Measurements from ENCODE around the gene DYNLL2. TPM values are rescaled to one million over a fixed set of nuclear protein-coding genes. Genes with fewer than 3 reads are reported as not detected.

DYNLL2 gene
- total RNA-seq, 4 donors from 2014 or later = 14.6 to 22.4 (median 16.5) TPM

GRCh38 chr17:58046239-58047094 is 36.8 kb upstream of the DYNLL2 start:
- Histone ChIP-seq H3K27ac (no peak overlapping the region), H3K27me3 (no peaks in the 10 kb centered on the region), H3K4me1 (no peaks in the 10 kb centered on the region), H3K9me3 (no peaks in the 10 kb centered on the region), H3K4me3 (no peak overlapping the region), H3K36me3 (no peaks in the 10 kb centered on the region)
- 48% methylated on average over 13 of the region's 18 CpGs for WGBS
- DNase-seq (ENCODE audit: low spot score in 2 of 2) = no peak
- no peak for TF ChIP-seq POLR2AphosphoS5 (IDR thresholded peaks at IDR 0.05)
- TF ChIP-seq EP300 (IDR thresholded peaks at IDR 0.05) = no peak
- TF ChIP-seq, protein P1, sequence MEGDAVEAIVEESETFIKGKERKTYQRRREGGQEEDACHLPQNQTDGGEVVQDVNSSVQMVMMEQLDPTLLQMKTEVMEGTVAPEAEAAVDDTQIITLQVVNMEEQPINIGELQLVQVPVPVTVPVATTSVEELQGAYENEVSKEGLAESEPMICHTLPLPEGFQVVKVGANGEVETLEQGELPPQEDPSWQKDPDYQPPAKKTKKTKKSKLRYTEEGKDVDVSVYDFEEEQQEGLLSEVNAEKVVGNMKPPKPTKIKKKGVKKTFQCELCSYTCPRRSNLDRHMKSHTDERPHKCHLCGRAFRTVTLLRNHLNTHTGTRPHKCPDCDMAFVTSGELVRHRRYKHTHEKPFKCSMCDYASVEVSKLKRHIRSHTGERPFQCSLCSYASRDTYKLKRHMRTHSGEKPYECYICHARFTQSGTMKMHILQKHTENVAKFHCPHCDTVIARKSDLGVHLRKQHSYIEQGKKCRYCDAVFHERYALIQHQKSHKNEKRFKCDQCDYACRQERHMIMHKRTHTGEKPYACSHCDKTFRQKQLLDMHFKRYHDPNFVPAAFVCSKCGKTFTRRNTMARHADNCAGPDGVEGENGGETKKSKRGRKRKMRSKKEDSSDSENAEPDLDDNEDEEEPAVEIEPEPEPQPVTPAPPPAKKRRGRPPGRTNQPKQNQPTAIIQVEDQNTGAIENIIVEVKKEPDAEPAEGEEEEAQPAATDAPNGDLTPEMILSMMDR (IDR thresholded peaks at IDR 0.05) = no peak
- TF ChIP-seq POLR2A (IDR thresholded peaks at IDR 0.05) = no peak

GRCh38 chr17:58047376-58048150 is 35.7 kb upstream of the DYNLL2 start:
- no peaks in the 10 kb centered on the region for H3K4me1 ChIP-seq
- no peaks in the 10 kb centered on the region for H3K36me3 ChIP-seq
- TF ChIP-seq, protein P1 (IDR thresholded peaks at IDR 0.05) = no peak
- TF ChIP-seq POLR2A (IDR thresholded peaks at IDR 0.05) = no peak
- no peak for TF ChIP-seq POLR2AphosphoS5 (IDR thresholded peaks at IDR 0.05)
- no peak for TF ChIP-seq EP300 (IDR thresholded peaks at IDR 0.05)
- H3K27ac ChIP-seq = no peak overlapping the region
- no peak for DNase-seq (ENCODE audit: low spot score in 2 of 2)
- WGBS = 78% methylated on average over 4 of the region's 4 CpGs
- H3K4me3 ChIP-seq = no peak overlapping the region
- no peaks in the 10 kb centered on the region for H3K27me3 ChIP-seq
- H3K9me3 ChIP-seq = no peaks in the 10 kb centered on the region

GRCh38 chr17:58049533-58049932 is 33.7 kb upstream of the DYNLL2 start:
- WGBS = 86% methylated on average over 4 of the region's 4 CpGs
- H3K27me3 ChIP-seq = no peaks in the 10 kb centered on the region

GRCh38 chr17:58050966-58051365 is 32.3 kb upstream of the DYNLL2 start:
- Histone ChIP-seq H3K27ac (no peak overlapping the region), H3K27me3 (no peaks in the 10 kb centered on the region), H3K36me3 (no peaks in the 10 kb centered on the region), H3K4me1 (no peaks in the 10 kb centered on the region), H3K9me3 (no peaks in the 10 kb centered on the region), H3K4me3 (no peak overlapping the region)
- WGBS = 96% methylated on average over 2 of the region's 2 CpGs
- TF ChIP-seq EP300 (IDR thresholded peaks at IDR 0.05) = no peak
- no peak for TF ChIP-seq POLR2A (IDR thresholded peaks at IDR 0.05)
- TF ChIP-seq, protein P1 (IDR thresholded peaks at IDR 0.05) = no peak
- TF ChIP-seq POLR2AphosphoS5 (IDR thresholded peaks at IDR 0.05) = no peak
- DNase-seq (ENCODE audit: low spot score in 2 of 2) = no peak

More at GRCh38 chr17:58049533-58049932, 33.7 kb upstream of the DYNLL2 start:
- Histone ChIP-seq H3K27ac (no peak overlapping the region), H3K4me3 (no peak overlapping the region), H3K36me3 (no peaks in the 10 kb centered on the region), H3K4me1 (no peaks in the 10 kb centered on the region), H3K9me3 (no peaks in the 10 kb centered on the region)
- no peak for TF ChIP-seq EP300 (IDR thresholded peaks at IDR 0.05)
- no peak for TF ChIP-seq POLR2A (IDR thresholded peaks at IDR 0.05)
- TF ChIP-seq, protein P1 (IDR thresholded peaks at IDR 0.05) = no peak
- no peak for TF ChIP-seq POLR2AphosphoS5 (IDR thresholded peaks at IDR 0.05)
- DNase-seq (ENCODE audit: low spot score in 2 of 2) = no peak

DNA sequence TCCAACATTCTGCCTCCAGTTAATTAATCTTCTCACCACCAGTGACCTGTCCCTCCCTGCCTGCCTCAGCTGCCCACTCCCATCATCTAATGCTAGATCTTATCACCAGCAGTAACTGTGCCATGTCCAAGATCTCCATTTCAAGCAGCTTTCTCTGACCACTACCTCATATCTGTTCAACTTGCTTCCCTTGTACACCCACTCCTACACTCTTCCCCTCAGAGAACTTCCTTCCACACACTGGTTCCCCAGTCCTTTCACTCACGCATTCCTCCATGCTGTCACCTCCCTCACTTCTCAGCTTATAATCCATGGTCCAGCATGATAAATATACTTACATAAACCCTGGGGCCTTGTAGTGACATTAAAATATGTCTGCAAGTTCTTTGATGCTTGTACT is 31.8 kb upstream of the DYNLL2 start:
- Histone ChIP-seq H3K4me3 (no peak overlapping the region), H3K4me1 (no peaks in the 10 kb centered on the region), H3K27ac (no peak overlapping the region), H3K27me3 (no peaks in the 10 kb centered on the region), H3K9me3 (no peaks in the 10 kb centered on the region), H3K36me3 (no peaks in the 10 kb centered on the region)
- DNase-seq (ENCODE audit: low spot score in 2 of 2) = no peak
- no peak for TF ChIP-seq POLR2A (IDR thresholded peaks at IDR 0.05)
- TF ChIP-seq POLR2AphosphoS5 (IDR thresholded peaks at IDR 0.05) = no peak
- TF ChIP-seq, protein P1 (IDR thresholded peaks at IDR 0.05) = no peak
- TF ChIP-seq EP300 (IDR thresholded peaks at IDR 0.05) = no peak
- 84% methylated on average over 1 of the region's 1 CpG for WGBS
